ENCODE data around the gene TMEM38B.

- TF ChIP-seq CTCF (IDR thresholded peaks at IDR 0.05) = no peak
- no peak for TF ChIP-seq POLR2AphosphoS5 (IDR thresholded peaks at IDR 0.05; ENCODE audit: low read depth, low read length)
- no peak for TF ChIP-seq SIN3A (IDR thresholded peaks at IDR 0.05; ENCODE audit: borderline replicate concordance, insufficient read depth, low read depth, low read length)
- no peak for TF ChIP-seq REST (IDR thresholded peaks at IDR 0.05; ENCODE audit: insufficient read depth in 1 of 2, low read depth in 2 of 2, low read length in 1 of 2)
- no peak for TF ChIP-seq TCF7L2 (IDR thresholded peaks at IDR 0.05; ENCODE audit: low read depth, low read length)
Measured at GRCh38 chr9:105670775-105671174, 23.6 kb upstream of the TMEM38B start.

Measured in Panc1 (cell line).